Breast epithelium (tissue), 3 donors: ENCODE results near the gene GRIK1.

Experiments
- POLR2A ChIP-seq: fragments of 450-650 bp; IDR thresholded peaks from one replicate; pipeline ENCODE4 v1.6.1; 2016; ENCODE audit warnings: antibody characterized with exemption, mild to moderate bottlenecking, moderate library complexity
- TF ChIP-seq, protein P1 (sequence below), 3 donors: fragments of 450-650 bp; IDR thresholded peaks; one replicate each; pipeline ENCODE4 v1.5.1; 2016 to 2017; ENCODE audit warnings: antibody characterized with exemption in 3 of 3, mild to moderate bottlenecking in 3 of 3, moderate library complexity in 3 of 3

DNA sequence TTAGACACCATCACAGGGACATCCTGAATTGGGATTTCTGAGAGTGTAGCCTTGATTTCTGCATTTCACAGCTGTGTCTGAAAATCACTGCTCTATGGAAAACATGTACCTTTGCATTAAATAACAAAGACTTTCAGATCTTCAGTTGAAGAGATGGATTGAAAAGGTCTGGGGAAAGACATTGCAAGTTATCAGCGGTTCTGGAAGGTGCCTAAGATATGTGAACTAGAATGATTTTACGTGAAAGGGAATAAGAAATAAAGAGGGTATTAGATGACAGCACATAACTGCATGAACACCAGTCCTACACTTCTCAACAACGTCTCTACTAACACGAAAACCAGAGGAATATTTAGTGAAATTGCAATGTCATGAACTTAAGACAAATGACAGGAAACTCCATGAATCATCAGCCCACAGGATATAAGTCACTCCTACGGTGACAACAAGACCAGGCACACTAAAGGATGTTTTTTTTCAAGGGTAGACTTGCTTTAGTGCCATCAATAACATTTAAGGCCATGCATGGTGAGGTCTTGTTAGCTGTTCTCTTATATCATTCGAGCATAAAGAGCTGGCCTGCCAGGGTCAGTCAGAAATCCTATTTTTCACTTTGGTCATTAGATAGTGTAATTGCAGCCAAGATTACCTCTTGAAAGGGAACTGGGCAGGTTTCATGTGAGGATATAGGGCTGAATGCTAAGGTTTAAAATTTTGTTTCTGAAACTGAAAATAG lies 283.1 kb downstream of the GRIK1 start:
- TF ChIP-seq, protein P1, sequence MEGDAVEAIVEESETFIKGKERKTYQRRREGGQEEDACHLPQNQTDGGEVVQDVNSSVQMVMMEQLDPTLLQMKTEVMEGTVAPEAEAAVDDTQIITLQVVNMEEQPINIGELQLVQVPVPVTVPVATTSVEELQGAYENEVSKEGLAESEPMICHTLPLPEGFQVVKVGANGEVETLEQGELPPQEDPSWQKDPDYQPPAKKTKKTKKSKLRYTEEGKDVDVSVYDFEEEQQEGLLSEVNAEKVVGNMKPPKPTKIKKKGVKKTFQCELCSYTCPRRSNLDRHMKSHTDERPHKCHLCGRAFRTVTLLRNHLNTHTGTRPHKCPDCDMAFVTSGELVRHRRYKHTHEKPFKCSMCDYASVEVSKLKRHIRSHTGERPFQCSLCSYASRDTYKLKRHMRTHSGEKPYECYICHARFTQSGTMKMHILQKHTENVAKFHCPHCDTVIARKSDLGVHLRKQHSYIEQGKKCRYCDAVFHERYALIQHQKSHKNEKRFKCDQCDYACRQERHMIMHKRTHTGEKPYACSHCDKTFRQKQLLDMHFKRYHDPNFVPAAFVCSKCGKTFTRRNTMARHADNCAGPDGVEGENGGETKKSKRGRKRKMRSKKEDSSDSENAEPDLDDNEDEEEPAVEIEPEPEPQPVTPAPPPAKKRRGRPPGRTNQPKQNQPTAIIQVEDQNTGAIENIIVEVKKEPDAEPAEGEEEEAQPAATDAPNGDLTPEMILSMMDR (IDR thresholded peaks at IDR 0.05) = no peak
- TF ChIP-seq POLR2A = no peak
